Stimulated activated naive CD4-positive, alpha-beta T cell (primary cell): Measurements from ENCODE around the gene FAM131A.

Experiments used
- DNase-seq, 6 experiments: peaks; one replicate each; lab custom pipeline; 2025; lab: John Stamatoyannopoulos, UW

FAM131A gene

DNA sequence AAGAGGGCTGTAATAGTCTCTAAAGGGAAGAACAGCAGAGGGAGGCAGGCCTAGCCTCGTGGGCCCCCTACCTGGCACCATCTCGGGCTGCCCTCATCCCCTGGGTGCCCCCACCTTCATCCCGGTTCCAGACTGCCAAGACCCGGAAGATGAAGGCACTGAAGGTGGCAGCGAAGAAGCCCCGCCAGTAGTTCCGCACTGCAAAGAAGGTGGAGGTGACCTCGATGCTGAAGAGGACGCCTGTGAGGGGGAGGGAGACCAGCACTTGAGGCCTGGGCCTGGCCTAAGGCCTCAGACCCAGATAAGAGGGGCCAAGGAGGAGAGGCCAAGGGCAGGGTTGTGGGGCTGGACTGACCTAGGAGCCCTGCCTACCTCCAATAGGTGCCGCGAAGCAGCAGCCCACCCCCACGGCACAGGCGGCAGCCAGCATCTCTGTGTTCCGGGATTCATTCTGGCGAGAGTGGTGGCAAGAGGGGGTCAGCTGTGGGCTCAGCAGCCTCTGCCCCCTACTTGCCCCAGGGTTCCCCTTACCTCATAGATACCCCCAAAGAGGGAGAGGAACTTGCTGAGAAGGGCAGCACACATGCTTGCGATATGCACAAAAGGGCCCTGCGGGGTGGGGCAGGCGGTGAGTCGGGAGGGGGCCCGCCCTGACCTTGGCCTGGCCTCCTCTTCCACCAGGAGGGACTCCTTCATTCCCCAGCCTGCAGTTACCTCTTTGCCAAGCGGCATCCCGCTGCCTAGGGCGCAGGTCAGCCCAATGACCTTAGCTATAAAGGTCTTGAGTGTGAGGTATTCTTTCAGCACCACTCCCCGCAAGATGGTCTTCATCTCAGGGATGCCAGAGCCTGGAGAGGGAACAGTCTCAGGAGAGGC lies 20.1 kb downstream of the FAM131A start:
- DNase-seq = no peak

DNA sequence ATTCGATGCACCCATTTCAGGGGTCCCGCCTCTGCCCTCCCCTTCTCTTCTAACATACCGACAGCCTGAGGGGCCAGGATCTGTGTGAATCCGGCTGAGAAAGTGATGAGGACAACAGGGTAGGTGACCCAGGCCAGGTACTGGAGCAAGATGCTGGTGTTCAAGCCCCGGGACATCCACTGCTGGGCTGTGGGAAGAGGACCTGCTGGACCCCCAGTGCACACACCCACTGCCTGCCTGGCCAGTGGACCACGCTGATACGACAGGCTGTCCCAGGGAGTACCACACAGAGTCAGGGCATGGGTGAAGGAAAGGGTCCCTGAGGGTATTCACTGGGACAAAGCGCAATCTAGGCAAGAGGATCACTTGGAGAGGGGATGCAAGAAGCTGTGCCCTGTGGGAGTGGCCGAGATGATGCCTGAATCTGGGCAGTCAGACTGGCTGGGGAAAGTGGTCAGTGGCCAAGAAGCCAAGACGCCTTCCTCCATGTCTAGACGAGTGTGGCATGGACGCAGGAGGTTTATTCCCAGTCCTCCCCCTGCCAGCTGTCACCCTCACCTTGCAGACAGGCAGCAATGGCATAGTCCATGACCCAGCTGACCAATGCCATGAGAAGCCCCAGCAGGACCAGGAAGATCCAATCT lies 20.8 kb downstream of the FAM131A start:
- no peak for DNase-seq

DNA sequence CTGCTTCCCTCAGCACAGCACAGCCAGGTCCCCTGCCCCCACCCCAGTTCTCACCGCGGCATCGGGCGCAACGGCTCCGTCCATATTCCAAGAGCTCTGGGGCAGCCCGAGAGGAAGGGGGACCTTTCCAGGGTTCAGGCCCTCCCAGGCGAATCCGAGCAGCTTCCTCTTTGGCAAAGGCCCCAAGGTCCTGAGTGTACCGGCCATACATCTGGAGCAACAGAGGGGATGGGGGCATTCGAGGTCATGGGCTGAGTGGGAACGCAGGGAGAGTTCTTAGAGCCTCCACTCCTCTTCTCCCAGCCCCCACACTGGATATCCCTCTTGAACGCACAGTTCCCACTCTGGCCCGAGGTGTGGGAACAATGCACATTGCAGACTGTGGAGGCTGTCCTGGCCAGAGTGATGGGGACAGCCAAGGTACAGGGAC lies 21.5 kb downstream of the FAM131A start:
- DNase-seq = no peak

GRCh38 chr3:184359610-184360009 lies 22.2 kb downstream of the FAM131A start:
- no peak for DNase-seq

GRCh38 chr3:184360070-184360928 lies 22.9 kb downstream of the FAM131A start:
- no peak for DNase-seq

DNA sequence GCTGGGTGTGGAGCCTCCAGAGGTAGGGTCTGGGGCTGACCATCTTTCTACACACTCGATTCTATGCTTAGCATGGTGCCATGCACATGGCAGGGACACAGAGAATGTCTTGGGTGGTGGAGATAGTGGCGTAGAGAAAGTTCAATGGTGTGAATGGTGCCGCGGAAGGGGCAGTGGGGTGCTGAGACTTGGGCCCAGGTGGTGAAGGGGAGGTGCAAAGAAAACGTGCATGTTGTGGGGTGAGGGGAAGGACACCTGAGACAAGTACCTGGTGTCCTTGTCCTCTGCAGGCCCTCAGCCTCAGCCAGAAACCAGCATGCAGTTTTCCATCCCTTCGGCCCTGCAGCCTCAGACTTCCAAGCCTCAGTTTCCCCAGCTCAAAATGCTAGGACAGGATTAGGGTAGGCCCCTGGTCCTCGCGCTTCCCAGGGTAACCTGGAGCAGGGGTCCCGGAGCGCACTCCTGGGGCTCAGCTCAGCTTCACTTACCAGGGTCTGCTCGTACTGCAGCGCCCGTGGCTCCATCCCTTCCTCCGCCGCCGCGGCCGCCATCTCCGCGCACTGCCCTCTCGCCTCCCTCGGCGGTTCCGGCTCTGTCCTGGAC lies 23.6 kb downstream of the FAM131A start:
- peak in 1 of 6 experiments; percentile 29 for DNase-seq

- DNase-seq = peak in 5 of 6 experiments; percentile 22 to 64 (median 39)
Observed at GRCh38 chr3:184361532-184361931, 24.1 kb downstream of the FAM131A start, which contains the start of the genes CLCN2 and POLR2H. TSS of gene CLCN2 (minus strand) at chr3:184361605. CDS start at chr3:184361479, 126 bp downstream. TSS of gene POLR2H (plus strand) at chr3:184361710. CDS start at chr3:184363493, 1,783 bp downstream.

GRCh38 chr3:184361932-184362667 lies 24.7 kb downstream of the FAM131A start:
- peak in 5 of 6 experiments; percentile 35 to 53 (median 47) for DNase-seq

- DNase-seq = peak; percentile 82 to 92 (median 86)
Observed at GRCh38 chr3:184362668-184363546, 25.5 kb downstream of the FAM131A start.

DNA sequence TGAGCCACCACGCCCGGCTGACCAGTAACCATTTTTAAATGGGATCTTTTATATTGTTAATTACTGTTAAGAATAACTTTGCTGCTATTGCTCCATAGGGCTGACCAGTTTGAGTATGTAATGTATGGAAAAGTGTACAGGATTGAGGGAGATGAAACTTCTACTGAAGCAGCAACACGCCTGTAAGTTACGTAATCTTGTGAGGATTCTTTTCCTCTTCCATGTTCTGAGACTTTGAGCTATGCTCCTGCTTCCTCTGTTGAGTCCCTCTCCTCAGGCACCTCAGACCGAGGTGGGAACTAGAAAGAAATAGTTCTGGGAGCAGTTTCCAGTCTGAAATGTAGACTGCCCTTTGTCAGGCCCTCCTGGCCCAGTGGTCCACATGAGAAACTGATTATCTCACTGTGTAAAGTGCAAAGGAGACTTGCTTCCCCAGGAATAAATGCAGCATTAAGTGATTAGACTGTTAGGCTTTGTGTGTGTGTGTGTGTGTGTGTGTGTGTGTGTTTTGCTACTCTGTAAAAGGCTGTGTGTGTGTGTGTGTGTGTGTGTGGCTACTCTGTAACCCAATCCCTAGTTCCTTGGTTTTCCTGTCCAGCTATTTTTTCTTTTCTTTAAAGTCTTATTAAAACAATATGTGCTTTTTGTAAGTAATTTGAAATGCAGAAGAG lies 29.4 kb downstream of the FAM131A start:
- no peak for DNase-seq

DNA sequence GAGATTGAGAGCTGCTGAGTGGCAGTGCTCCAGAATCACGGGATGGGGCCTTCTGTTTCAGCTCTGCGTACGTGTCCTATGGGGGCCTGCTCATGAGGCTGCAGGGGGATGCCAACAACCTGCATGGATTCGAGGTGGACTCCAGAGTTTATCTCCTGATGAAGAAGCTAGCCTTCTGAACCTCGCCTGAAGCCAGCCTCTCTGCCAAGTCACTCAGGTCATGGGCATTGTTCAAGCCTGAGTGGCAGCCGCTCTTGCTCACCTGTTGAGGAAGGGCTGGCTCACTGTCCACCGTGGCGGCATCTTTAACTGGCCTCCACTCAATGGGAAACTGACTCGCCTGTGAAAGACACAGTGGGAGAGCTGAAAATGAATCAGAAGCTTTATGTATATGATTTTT lies 30.7 kb downstream of the FAM131A start:
- DNase-seq = no peak

DNA sequence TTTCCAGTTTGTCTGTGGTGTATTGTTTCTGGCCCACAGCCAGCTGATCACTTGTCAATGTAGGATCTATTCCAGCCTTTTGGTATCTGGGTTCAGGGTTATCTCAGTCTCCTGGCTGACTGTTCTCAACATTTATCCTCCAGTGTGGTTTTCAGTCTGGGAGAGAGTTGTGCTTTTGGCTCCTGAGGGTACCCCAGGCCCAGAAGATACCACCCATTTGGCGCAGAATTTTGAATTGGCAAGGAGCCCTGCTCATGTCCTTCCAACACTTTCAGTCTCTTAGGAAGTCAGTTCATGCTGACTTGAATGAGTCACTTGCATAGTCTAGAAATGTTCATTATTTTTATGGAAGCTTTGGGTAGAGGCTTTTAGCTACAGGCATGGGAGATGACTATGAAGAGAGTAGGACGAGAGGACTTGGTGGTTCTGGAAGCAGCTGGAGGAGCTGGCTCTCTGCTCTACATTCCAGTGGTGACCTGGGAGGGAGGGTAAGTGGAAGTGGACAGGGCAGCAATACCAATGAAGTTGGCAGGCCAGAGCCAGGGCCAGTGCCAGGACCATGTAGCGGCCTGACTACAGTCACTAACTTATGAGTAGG lies 31.3 kb downstream of the FAM131A start:
- no peak for DNase-seq

DNA sequence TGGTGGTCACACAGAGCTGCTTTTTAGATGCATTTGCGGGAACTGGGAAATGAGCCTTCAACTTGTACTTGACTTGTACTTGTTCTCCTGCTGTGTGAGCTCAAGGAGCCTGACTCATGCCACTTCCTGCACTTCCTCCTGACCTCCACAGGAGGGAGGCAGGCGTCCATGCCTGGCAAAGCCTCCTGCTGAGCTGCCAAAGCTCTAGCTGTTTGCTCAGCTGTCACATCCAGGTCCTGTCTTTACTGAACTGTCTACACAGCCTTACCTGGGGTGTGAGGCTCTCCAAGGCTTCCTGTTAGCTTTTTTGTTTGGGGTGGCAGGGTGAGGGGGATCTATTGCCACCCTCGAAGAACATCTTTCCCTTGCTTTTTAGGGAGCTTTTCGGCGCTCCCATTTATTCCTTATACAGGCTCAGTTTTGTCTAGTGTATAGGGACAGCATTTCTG lies 34.2 kb downstream of the FAM131A start:
- peak; percentile 11 to 72 (median 48) for DNase-seq

GRCh38 chr3:184372296-184372821 lies 35.0 kb downstream of the FAM131A start:
- no peak for DNase-seq

DNA sequence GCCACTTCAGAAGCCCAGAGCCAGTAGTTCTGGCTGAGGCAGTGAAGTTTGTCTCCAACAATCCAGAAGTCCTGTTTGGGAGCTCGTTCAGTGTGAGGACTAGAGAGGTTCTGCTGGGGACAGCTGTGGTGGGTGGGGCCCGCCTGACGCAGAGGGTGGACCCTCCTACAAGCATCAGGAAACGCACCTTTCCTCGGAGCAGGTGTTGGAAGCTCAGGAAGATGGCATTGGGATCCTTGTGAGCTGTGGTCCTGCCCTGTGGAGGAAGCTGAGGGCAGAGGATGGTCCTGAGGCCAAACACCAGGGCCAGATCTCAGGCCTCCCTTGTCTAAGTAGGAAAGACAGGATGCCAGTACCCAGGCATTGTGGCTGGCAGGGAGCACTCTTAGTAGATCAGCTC lies 35.5 kb downstream of the FAM131A start:
- no peak for DNase-seq

DNA sequence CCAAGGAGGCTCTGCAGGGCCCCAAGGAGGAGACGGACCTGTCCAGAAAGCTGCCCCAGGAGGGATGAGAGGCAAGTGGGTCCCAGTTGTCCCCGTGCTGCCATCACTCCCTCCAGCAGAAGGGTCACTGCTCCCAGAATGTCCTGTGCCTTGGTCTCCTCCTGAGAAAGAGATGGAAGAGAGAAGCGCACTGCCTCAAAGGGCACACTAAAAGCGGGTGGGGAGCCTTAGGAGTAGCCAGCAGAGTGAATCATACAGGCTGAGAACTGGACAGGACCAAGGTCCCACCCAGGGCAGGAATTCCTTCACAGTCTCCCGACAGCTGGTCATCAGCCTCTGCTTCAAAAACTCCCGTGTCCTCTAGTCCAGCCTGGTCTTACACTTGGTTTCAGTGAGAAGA lies 36.0 kb downstream of the FAM131A start:
- DNase-seq = no peak

DNA sequence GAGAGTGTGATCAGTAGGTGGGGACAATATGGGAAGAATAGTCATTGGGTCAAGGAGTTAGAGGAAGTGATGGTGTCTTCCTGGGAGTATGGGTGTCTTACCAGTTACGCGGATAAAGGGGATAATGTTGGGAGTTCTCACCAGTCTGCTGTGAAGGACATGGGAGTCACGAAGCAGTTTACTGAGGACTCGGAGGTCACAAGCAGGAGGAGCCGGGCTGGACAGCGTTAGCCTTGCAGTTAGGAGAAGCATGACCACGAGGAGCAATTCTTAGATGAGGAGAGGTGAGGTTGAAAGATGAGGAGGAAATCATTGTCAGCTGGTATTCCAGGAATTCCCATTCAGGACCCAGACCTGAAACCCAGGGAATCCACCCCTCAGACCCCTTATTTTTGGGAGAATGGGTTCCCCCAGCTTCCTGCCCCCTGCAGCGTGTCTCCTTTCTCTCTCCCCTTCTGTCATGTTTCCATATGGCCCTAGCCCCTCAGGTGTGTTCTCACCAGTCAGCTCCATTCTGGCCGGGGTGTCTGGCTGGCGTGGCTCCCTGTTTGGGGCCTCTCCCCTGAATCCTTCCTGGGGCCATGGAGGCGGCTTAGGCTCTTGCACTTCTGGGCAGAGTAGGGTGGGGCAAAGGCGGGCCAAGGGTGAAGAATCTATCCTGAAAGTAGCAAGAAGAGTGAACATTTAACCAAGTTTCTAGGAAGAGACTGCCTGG lies 38.5 kb downstream of the FAM131A start:
- DNase-seq = no peak

GRCh38 chr3:184377374-184377773 lies 40.0 kb downstream of the FAM131A start:
- no peak for DNase-seq
